Loucy (cell line): ENCODE results near the gene COL4A4.

Experiments used
- CTCF ChIP-seq: fragments of 200-600 bp; sonication (generic); conservative IDR thresholded peaks from 2 replicates; pipeline ENCODE4 v1.5.1; 2014; ENCODE audit warnings: mild to moderate bottlenecking, antibody characterized with exemption, low read length
- EZH2phosphoT487 ChIP-seq: fragments of 200-600 bp; IDR thresholded peaks from 2 replicates; pipeline ENCODE4 v1.6.1; 2018; ENCODE audit warnings: antibody characterized with exemption, mild to moderate bottlenecking, moderate library complexity, borderline replicate concordance

GRCh38 chr2:227035711-227036367 lies 128.2 kb downstream of the COL4A4 start:
- TF ChIP-seq CTCF, result no peak
- no peak for TF ChIP-seq EZH2phosphoT487
